ENCODE data around the gene CHMP1B.
"Not testable (repeated sequence)": the region's sequence is repeated elsewhere in the genome, so short reads cannot be mapped to it uniquely, and the experiment has no call there.

DNA sequence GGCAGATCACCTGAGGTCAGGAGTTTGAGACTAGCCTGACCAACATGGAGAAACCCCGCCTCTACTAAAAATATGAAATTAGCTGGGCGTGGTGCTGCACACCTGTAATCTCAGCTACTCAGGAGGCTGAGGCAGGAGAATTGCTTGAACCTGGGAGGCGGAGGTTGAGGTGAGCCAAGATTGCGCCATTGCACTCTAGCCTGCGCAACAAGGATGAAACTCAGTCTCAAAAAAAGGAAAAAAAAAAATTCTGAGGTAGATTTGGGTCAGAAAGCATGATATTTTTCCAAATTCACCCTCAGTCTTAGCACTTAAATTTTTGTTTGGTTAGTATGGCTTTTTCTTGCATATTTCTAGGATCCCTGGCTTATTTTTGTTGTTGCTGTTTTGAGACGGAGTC lies 3.3 kb downstream of the CHMP1B start:
- not testable (repeated sequence) for TF ChIP-seq POLR2AphosphoS5 (IDR thresholded peaks at IDR 0.05; ENCODE audit: borderline replicate concordance, low read depth, low read length); EZH2 (IDR thresholded peaks at IDR 0.05); FOXP2 (optimal IDR thresholded peaks at IDR 0.05; ENCODE audit: control extremely low read depth, extremely low read length, insufficient read depth)

Data from SK-N-MC (cell line).